VCaP (cell line): ENCODE measurements around the gene RPS24.

Experiments used
- H3K27ac ChIP-seq: fragments of 450-650 bp; 2 replicates; pipeline ENCODE4 v1.5.1; 2017
- CTCF ChIP-seq: fragments of 450-650 bp; conservative IDR thresholded peaks from 2 replicates; pipeline ENCODE4 v1.5.1; 2017; ENCODE audit warnings: mild to moderate bottlenecking, moderate library complexity

Gene RPS24

GRCh38 chr10:78028438-78029268, 5.0 kb upstream of the RPS24 start:
- no peak for TF ChIP-seq CTCF
- H3K27ac ChIP-seq: peak overlapping the region; percentile 81

GRCh38 chr10:78029269-78030226, 4.1 kb upstream of the RPS24 start, which contains the start of gene POLR3A:
POLR3A (minus strand) TSS chr10:78029515; CDS start chr10:78029407, 108 bp downstream.
- H3K27ac ChIP-seq: peak within 1 kb of the TSS; percentile 81
- peak; percentile 92 for TF ChIP-seq CTCF

GRCh38 chr10:78033387-78033636, 351 bp upstream of the RPS24 start:
- peak overlapping the region; percentile 78 for H3K27ac ChIP-seq

GRCh38 chr10:78035025-78035424, 1.4 kb downstream of the RPS24 start:
- no peak for TF ChIP-seq CTCF
- peak overlapping the region; percentile 78 for H3K27ac ChIP-seq

More at GRCh38 chr10:78033387-78033636, 351 bp upstream of the RPS24 start:
- TF ChIP-seq CTCF: no peak

GRCh38 chr10:78035437-78035836, 1.8 kb downstream of the RPS24 start:
- no peak for TF ChIP-seq CTCF
- peak overlapping the region; percentile 78 for H3K27ac ChIP-seq

GRCh38 chr10:78035933-78036583, 2.4 kb downstream of the RPS24 start:
- H3K27ac ChIP-seq: peak overlapping the region; percentile 78
- no peak for TF ChIP-seq CTCF

- no peak for TF ChIP-seq CTCF
- peak overlapping the region; percentile 78 for H3K27ac ChIP-seq
Observed at GRCh38 chr10:78038105-78038504, 4.4 kb downstream of the RPS24 start.
